ENCODE measurements around the gene SDCCAG8.
"Not testable (repeated sequence)": the region's sequence is repeated elsewhere in the genome, so short reads cannot be mapped to it uniquely, and the experiment has no call there.

Gene SDCCAG8

DNA sequence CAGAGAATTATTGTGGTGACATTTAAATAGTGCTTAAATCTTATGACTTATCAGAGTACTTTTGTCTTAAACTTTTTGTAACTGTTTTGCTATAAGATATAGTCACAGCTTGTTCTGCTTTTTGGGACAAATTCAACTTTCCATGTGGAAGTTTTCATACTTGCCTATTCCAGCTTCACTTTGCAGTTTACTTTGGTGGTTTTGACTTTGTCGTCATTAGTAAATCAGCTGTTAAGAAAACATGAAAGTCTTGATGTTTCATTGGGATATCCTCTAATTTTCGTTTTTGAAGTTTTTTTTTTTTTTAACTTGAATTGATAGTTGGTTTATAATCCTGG lies 31.3 kb downstream of the SDCCAG8 start:
- no peak for DNase-seq

DNA sequence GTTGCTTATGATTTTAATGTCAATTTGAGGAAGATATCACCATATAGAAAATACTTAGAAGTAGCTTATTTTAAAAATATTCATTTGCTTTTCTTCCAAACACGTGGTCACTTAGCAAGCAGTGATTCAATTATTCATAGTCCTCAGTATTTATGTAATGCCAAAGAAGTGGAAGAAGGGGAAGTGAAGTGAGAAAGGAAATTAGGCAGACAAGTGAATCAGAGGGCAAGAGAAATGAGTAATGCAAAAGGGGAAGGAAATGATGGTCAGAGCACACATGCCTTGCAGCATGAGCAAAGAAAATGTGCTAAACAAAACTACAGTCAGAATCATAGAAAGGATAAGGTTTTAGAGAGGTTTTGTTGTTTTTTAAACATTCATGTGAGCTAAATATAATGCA lies 31.8 kb downstream of the SDCCAG8 start:
- peak; percentile 27 for DNase-seq

DNA sequence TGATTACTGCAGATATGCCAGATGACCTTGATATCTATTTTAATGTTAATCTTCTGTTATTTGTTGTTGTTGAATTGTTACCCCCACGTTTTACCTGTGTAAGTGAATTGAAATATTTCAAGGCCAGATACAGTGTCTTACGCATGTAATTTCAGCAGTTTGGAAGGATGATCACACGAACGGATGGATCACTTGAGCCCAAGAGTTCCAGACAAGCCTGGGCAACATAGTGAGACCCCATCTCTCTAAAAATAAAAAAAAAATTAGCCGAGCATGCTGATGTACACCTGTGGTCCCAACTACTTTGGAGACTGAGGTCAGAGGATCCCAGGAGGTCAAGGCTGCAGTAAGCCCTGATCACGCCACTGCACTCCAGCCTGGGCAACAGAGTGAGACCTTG lies 32.2 kb downstream of the SDCCAG8 start:
- no peak for DNase-seq

DNA sequence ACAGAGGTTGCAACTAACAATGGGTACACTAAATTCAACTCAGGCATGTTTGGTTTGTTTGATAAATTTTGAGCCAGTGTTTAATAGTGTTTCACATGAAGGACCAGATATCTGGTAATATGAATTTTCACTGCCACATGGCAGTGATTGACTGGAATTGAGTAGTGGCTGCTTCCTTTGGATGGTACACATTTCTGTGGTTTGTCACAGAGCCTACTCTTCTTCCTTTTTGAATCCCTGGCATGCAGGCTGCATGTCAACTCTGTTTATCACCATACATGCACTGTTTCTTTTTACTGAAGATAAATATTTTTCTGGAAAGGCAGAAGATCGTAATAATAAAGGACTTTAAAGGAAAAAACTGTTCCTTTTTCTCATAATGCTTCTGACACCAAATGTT lies 35.5 kb downstream of the SDCCAG8 start:
- DNase-seq, result no peak

DNA sequence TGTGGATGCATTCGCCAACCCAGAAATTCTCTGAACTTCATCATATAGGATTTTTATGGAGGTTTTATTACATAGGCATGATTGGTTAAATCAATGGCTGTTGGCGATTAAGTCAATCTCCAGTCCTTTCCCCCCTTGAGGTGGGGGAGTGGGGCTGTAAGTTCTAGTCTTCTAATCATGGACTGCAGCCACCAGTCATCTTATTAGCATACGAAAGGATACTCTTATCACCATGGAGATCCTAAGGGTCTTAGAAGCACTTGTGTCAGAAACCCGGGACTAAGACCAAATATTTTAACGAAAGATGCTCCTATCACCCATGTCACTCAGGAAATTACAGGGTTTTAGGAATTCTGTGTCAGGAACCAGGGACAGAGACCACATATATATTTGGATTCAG lies 36.3 kb downstream of the SDCCAG8 start:
- no peak for DNase-seq

DNA sequence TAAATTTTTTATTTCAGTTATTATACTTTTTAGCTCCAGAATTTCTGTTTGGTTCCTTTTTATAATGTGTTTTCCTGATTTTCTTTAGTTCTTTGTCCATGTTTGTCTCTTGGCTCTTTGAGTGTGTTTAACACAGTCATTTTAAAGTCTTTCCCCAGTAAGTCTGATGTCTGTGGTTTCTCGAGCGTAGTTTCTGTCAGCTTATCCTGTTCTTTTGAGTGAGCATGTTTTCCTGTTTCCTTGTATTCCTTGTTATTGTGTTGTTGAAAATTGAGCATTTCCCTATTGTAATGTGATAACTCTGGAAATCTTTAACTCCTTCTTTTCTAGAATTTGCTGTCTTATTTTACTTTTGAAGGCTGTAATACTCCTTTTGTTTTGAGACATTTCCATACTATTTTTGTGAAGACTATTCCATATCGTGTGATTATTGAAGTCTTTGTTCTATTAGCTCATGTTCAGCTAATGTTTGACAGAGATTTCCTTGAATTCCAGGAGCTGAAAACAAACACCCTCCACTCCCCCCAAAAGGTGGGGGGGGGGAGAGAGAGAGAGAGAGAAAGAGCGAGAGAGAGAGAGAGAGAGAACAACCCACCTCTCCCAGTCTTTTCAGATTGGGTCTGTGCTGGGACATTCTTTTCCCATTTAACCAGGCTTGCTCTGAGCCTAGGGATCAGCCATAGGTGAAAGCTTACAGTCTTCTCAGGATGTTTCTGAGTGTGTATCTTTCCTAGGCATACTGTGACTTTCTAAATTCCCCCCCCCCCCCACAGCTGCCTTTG lies 38.3 kb downstream of the SDCCAG8 start:
- no peak for DNase-seq

DNA sequence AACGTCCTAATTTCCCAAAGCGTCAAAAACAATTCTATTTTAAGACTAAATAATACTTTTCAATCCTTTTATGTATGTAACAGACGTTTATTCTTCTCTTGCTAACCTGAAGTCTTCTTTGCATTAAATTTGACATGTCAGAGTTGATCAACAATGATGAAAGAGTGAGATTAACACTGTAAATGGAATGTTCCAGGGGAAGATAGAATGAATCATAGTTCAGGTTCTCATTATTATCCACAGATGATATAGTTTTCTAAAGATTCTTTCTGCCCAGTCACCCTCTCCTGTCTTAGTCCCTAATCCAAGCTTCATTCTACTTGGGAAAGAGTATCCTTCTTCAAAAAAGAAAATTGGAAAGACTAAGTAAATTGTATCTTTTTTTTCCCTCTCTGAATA lies 38.9 kb downstream of the SDCCAG8 start:
- DNase-seq, result no peak

DNA sequence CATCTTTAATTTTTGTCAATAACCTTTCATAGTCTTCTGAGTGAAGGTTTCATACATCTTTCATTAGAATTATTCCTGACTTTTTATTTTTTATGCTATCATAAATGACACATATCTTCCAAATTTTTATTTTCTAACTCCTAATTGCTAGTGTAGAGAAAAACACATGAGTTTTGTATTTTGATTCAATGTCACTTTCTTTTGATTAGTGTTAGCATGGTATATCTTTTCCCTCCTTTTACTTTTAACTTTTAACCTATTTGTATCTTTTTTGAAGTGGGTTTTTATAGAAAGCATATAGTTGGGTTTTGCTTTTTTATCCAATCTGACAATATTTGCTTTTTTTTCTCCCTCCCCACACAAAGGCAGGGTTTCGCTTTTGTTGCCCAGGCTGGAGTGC lies 43.2 kb downstream of the SDCCAG8 start:
- DNase-seq, result no peak

DNA sequence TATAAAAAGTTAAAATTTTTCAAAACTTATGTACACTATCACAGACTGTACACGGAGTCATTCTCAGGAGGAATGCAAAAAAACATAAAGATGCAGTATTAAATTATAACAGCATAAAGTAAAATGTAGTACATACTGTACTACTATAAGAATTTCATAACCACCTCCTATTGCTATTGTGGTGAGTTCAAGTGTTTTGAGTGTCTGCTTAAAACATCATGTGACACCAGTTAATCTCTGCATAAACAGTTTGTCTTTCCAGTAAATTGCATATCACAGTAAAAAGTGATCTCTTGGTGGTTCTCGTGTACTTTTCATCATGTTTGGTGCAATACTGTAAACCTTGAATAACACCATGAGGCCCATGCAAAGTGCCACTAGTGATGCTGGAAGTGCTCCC lies 45.2 kb downstream of the SDCCAG8 start:
- DNase-seq, result no peak

DNA sequence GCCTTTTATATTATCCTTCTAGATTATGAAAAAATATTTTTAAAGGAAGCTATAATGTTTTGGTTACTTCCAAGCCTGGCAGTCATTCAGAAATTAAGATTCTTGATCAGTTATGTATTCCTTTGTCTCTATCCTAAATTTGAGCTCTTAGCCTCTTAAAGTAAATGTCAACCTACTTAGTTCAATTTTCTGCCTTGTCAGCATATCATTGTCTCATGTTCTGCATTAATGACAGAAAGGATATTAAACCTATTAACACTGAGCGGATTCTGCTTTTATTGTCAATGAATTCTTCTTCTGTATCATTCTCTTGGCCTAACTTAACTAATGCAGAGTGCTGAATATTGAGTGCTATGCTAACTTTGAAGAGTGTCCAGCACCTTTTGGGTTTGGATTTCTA lies 56.0 kb downstream of the SDCCAG8 start:
- DNase-seq, result no peak

DNA sequence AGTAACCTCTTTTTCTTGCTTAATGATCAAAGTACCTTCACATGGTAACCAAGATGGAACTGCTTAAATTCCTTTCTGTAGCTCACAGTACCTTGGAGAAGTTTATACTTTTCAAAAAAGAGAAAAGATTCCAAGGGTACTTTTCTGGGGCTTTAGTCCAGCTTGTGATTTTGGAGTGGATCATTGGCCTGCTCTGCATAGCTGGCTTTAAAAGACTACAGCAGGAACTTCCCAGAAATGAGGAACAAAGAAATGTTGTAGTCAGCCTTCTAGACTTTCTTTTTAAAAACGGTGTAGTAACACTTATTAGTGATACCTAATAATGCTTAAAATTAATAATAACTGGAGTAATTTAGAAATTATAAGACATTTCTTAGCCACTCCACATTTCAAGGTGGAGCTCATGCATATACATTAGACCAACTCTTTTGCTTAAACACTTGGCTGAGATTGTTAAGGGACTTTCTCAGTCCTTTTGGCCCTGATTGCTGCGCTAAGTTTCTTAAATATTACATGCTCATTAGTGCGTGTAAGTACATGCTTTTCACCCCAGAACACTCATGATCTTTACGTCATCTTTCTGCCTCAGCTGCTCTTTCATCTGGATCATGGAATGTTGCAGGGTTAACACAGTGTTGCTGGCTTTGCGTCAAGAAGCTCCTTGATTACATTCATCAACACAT lies 57.3 kb downstream of the SDCCAG8 start:
- no peak for DNase-seq

DNA sequence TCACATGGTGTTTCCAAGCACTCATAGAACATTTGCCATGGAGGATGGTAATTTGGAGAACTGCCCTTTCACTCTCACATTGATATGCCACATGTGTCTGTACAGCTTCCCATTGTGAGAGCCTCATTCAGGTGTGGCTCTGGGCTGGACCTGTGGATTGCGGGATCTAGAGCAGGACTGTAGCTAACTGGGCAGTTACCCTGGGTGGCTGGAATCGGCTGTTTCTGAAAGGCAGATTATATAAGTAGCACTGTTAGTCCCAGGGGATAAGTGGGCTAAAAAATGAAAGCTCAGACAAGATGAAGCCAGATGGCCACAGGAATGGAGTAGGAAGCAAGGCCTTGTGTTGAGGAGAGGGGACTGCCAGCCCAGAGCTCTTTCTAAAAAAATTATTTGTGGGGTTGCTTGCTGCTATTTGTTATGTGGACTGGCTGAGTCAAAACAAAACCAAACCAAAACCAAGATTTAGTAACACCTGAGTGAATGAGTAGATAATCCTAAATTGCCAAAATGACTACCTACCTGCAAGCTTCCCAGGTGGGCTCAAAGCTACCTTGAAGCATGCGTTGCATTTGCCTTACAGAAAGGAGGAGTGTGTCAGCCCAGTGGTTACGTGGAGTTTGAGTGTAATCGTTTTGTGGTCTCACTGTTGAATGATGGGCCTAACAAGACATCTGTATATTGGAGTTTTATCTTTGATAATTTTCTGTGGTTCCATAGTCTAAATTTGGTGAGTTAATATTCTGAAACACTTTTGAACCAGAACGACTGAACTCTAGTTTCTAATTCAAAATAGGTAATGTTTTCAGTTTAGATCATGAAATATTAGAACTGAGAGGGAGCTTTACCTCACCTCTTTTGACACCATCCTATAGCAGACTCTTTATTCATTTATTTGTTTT lies 58.0 kb downstream of the SDCCAG8 start:
- DNase-seq, result no peak

DNA sequence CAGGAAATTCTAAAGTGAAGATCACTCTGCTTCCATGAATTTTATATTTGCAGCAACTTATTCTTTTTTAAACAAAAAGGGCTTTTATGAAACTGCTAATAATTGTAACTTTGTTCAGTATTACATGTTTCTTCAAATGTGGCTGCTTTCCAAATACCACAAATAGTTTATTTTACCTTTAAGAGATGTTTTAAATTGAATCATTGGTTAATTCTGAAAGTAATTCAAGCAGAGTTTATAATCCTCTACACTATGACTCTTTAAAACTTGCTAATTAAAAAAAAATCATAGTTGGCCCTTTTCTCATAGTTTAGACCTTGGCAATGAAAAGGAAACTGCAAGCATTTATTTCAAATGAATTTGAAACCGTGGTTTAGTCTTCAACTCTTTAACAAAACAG lies 59.6 kb downstream of the SDCCAG8 start:
- DNase-seq, result no peak

DNA sequence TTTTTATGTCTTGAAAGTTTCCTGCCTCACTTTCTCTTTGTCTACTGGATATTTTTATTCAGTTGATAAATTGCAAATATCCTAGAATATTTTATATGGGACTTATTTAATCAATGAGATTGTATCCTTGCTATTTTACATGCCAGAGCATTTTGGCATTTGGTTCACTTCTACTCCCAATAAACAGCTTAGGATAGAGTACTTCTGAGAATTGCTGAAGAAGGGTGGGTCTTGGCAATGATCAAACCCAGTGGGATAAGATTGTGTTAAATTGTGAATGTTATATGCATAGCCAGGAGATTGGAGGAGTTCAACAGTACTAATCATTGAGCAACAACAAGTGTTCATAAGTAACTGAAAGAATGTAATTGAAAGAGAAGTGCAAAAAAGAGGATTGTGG lies 60.1 kb downstream of the SDCCAG8 start:
- DNase-seq, result no peak

DNA sequence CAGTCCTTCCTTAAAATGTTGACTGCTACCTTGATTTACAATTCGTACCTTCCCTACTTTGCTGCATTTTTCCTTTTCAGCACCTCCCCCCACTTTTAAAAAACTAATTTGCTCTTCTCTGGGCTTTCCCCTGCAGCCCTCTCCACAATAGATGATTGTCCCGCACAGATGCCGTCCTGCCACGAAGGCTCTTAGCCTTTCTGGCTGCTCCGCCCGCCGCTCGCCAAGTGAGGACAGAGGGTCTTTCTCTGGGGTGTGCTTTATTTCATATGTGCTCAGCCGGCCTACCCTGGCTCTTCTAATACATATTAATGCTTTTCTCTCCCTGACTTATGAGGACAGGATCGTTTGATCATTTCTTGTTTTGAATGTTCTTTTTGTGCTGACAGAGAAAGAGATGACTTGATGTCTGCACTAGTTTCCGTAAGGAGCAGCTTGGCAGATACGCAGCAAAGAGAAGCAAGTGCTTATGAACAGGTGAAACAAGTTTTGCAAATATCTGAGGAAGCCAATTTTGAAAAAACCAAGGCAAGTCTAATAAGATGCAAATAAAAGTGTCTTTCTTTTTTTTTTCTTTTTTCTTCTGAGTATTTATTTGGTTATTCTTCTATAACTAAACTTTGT lies 60.6 kb downstream of the SDCCAG8 start:
- DNase-seq, result no peak

DNA sequence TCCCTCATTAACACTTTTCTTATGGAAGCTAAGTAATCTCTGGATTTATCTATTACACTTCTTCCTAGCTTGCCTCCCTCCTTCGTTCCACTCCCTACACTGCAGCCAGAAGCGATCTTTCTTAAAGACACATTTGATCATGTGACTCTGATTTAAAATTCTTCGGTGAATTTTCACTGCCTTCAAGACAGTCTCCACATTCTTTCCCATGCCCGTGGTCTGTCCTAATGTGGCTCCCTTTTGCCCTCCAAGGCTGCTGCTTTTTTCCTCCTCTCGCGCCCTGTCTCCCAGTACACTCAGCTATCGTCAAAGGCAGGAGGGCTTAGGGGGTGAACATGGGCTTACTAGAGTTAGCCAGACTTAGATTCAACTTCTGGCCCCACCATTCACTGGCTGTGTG lies 64.4 kb downstream of the SDCCAG8 start:
- no peak for DNase-seq

DNA sequence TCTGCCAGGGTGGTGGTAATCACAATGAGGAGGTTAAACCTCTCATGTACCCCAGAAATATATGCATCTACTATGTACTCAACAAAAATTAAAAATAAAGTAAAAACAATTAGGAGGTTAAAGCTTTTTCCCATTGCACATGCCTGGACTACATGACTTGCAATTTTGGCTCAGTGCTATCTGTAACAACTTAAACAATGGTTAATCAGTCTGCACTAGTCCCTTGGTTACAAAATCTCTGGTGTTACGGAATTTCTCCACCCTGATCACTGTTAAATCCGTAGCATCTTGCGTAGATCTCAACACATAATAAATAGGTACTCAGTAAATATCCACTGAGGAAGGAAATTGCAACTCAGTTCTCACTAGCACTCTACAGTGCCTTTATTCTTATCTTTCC lies 66.5 kb downstream of the SDCCAG8 start:
- DNase-seq, result no peak

DNA sequence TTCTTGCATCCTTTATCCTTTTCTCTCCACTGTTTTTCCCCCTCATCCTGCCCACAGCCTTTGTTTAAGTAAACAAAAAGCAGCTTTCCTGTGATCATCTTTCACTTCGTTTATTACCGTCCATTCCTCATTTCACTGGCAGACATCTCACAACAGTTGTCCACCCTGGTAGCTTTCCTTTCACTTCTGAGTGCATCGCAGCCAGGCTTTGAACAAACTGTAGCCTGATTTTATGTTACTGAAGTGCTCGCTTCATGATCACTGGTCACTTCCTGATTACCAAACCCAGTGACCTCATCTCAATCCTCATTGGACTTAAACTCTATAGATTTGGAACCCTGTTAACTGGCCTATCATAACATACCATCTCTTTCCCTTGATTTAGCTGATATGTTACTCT lies 67.7 kb downstream of the SDCCAG8 start:
- no peak for DNase-seq

DNA sequence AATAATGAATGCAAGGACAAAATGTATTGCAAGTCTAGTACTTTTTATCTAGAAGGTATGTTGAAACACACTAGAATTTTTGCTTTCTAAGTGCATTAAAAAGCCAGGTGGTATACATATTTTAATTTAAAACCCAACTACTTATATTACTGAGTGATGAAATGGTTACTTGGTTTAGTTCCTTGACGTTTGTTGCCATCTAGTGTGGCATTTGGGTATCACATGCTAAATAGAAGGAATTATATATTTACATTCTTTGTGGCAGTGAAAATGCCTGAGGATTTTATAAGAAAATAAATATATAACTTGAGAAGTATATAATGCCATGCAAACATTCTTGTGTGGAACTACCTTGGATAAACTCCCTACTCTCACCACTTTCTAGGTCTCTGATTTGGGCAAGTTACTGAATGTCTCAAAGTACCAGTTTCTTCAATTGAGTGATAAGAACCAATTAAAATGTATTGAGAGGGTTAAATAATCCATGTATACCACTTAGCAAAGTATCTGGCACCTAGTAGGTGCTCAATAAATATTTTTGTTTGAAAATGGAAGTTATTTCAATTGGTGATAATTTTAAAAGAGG lies 69.6 kb downstream of the SDCCAG8 start:
- peak; percentile 66 for DNase-seq

DNA sequence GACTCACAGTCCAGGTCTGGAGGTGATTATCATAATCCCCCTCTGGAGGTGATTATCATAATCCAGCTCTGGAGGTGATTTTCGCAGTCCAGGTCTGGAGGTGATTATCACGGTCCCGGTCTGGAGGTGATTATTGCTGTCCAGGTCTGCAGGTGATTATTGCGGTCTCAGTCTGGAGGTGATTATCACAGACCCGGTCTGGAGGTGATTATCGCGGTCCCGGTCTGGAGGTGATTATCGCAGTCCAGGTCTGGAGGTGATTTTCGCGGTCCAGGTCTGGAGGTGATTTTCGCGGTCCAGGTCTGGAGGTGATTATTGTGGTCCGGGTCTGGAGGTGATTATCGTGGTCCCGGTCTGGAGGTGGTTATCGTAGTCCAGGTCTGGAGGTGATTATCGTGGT lies 76.6 kb downstream of the SDCCAG8 start:
- no peak for DNase-seq

DNA sequence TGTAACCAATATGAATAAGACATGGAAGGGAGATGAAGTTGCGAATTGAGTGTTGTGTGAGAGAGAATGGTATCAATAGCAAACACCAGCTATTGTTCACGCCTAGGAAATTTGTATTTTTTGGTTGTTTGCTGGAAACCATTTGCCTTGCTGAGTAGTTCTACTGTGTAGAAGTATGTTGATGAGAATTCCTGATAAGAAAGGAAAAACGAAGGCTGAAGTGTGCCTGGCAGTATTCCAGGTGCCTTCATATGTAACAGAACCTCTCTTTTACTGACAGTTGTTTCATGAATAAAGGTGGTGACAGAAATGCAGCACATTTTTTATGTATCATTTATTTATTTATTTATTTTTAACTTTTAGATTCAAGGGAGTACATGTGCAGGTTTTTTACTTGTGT lies 79.5 kb downstream of the SDCCAG8 start:
- DNase-seq, result no peak

DNA sequence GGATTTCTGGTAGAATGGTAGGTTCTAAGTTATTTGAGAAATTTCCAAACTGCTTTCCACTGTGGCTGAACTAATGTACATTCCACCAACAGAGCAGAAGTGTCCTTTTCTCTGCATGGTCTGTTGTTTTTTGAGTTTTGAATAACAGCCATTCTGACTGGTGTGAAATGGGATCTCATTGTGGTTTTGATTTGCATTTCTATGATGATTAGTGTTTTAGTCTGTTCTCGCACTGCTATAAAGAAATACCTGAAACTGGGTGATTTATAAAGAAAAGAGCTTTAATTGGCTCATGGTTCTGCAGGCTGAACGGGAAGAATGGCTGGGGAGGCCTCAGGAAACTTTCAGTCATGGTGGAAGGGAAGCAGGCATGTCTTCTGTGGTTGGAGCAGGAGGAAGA lies 80.3 kb downstream of the SDCCAG8 start:
- DNase-seq, result no peak

DNA sequence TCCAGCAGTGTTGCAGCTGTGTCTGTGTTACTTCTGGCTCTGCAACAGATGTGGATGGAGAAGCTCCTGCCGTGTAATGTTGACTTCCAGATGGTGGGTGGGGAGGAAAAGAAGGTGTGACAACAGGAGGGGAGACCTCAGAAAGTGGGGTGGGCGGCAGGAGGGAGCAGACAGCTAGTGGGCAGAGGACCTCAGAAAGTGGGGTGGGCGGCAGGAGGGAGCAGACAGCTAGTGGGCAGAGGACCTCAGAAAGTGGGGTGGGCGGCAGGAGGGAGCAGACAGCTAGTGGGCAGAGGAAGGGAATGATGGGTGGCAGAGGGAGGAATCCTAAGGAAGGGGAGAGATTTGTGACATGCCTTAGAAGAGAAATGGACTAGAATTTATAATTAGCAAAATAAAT lies 83.0 kb downstream of the SDCCAG8 start:
- not testable (repeated sequence) for DNase-seq
